H1 (cell line): ENCODE results near the gene PITPNC1.
"Not testable (repeated sequence)": the region's sequence is repeated elsewhere in the genome, so short reads cannot be mapped to it uniquely, and the experiment has no call there.

Source experiments
- CHD2 ChIP-seq: IDR thresholded peaks from 2 replicates; pipeline ENCODE4 v1.6.1; 2012; ENCODE audit warnings: low read length, improper control_type of control experiment
- CTCF ChIP-seq, 3 experiments: IDR thresholded peaks; 1 replicate in 2 of 3; 2 replicates in 1 of 3; pipeline versions ENCODE4 v1.5.1 to v1.6.1; 2011; ENCODE audit warnings: low read length in 3 of 3, mild to moderate bottlenecking in 3 of 3, inconsistent platforms in 2 of 3, low read depth in 1 of 3, moderate library complexity in 1 of 3; ENCODE audit not compliant: insufficient read depth in 1 of 3; ENCODE audit errors: control extremely low read depth in 1 of 3
- EGR1 ChIP-seq: IDR thresholded peaks from 2 replicates; pipeline ENCODE4 v1.6.1; 2011; ENCODE audit warnings: low read depth, low read length, borderline replicate concordance
- EP300 ChIP-seq, 2 experiments: IDR thresholded peaks; 1 replicate in 1 of 2; 2 replicates in 1 of 2; pipeline ENCODE4 v1.6.1; 2011 to 2012; ENCODE audit warnings: low read depth in 2 of 2, low read length in 2 of 2, mild to moderate bottlenecking in 2 of 2, borderline replicate concordance in 1 of 2, inconsistent platforms in 1 of 2, moderate library complexity in 1 of 2
- POLR2AphosphoS5 ChIP-seq: IDR thresholded peaks from 2 replicates; pipeline ENCODE4 v1.6.1; 2011; ENCODE audit warnings: low read depth, low read length
- RAD21 ChIP-seq, 2 experiments: IDR thresholded peaks in 1 of 2; conservative IDR thresholded peaks in 1 of 2; 2 replicates each; pipeline ENCODE4 v1.6.1; 2011; ENCODE audit warnings: low read depth in 2 of 2, low read length in 2 of 2, improper control_type of control experiment in 1 of 2, inconsistent platforms in 1 of 2, mild to moderate bottlenecking in 1 of 2, moderate library complexity in 1 of 2
- RNF2 ChIP-seq: fragments of 200-900, 300-1000 bp; sonication (generic); IDR thresholded peaks from 2 replicates; pipeline ENCODE4 v1.7.1; 2016; ENCODE audit warnings: borderline replicate concordance, low read depth, mild to moderate bottlenecking, antibody characterized with exemption, low read length; ENCODE audit not compliant: poor library complexity, severe bottlenecking; ENCODE audit errors: missing control alignments
- SP1 ChIP-seq: IDR thresholded peaks from 2 replicates; pipeline ENCODE4 v1.6.1; 2011; ENCODE audit warnings: low read depth, low read length

- not testable (repeated sequence) for TF ChIP-seq CHD2; EP300 (IDR thresholded peaks at IDR 0.05; ENCODE audit: borderline replicate concordance in 1 of 2, low read depth in 2 of 2, low read length in 2 of 2); POLR2AphosphoS5; EGR1; RAD21 (IDR thresholded peaks at IDR 0.05 in 1 of 2, conservative IDR thresholded peaks at IDR 0.05 in 1 of 2; ENCODE audit: low read depth in 2 of 2, low read length in 2 of 2); RNF2; CTCF (IDR thresholded peaks at IDR 0.05; ENCODE audit: control extremely low read depth in 1 of 3, insufficient read depth in 1 of 3, low read depth in 1 of 3, low read length in 3 of 3); SP1
Observed at GRCh38 chr17:67388536-67388935, 11.5 kb downstream of the PITPNC1 start.
